Activated naive CD4-positive, alpha-beta T cell treated with anti-CD3 and anti-CD28 coated beads for 36 hours (primary cell): ENCODE results near the gene RRM1. TPM values are rescaled to one million over a fixed set of nuclear protein-coding genes. Genes with fewer than 3 reads are reported as not detected.

ENCODE experiments used
- CTCF ChIA-PET: fragments of 350-600 bp; sonication (Branson Sonifier 250); formaldehyde crosslinking; loops from one replicate; lab custom pipeline; 2021; ENCODE audit warnings: antibody characterized with exemption; lab: Charles Lee
- DNase-seq: peaks from one replicate; pipeline ENCODE4 v3.0.0-alpha.2; 2020
- H3K27ac Mint-ChIP-seq: one replicate; pipeline ENCODE4 v1.8.0; 2021; ENCODE audit warnings: mild to moderate bottlenecking, mixed read lengths
- H3K27me3 Mint-ChIP-seq: one replicate; pipeline ENCODE4 v1.8.0; 2021; ENCODE audit warnings: low read depth, mixed read lengths
- H3K36me3 Mint-ChIP-seq: one replicate; pipeline ENCODE4 v1.8.0; 2021; ENCODE audit warnings: low read depth, mixed read lengths
- H3K4me1 Mint-ChIP-seq: one replicate; pipeline ENCODE4 v1.8.0; 2021; ENCODE audit warnings: low read depth, mixed read lengths
- H3K4me3 Mint-ChIP-seq: one replicate; pipeline ENCODE4 v1.8.0; 2021; ENCODE audit warnings: mild to moderate bottlenecking, moderate library complexity, mixed read lengths
- H3K9me3 Mint-ChIP-seq: one replicate; pipeline ENCODE4 v1.8.0; 2021; ENCODE audit warnings: mixed read lengths
- intact Hi-C: fragments of 100-400 bp; cut with micrococcal nuclease; formaldehyde crosslinking; loops from one replicate; pipeline ENCODE4 v1.15.1; 2023
- total RNA-seq, 2 experiments: library from RNA; stranded (reverse); gene quantifications; one replicate each; pipeline ENCODE4 v1.2.3, GENCODE V29; 2021

RRM1 gene
- total RNA-seq, 2 experiments from 2014 or later = 296 to 311 TPM

DNA sequence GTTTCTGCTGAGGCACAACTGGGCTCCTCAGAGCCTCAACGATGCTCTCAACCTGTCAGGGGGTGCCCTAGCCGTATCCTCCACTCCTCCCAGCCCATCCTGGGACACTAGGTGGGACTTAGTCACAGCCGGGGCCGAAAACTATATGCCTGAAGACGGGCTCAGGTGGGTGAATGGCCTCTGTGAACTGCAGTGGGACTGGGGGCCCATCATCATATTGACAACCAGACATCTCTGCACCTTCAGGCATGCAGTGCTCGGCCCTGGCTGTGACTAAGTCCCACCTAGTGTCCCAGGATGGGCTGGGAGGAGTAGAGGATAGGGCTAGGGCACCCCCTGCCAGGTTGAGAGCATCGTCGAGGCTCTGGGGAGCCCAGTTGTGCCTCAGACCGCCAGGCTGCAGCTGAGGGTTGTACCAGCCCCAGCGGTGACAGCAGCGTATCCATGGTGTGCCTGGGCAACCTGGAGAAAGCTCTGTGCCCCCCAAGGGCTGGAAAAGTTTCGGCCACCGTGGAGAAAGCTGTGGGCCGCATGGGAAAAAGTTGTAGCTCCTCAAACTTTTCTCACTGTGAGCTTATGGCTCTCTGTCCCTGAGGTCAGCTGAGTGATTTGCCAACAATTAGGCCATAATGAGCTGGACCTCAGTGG lies 88.9 kb downstream of the RRM1 start:
- Mint-ChIP-seq H3K27ac (no peak overlapping the region), H3K4me1 (peaks cover 2% of the 10 kb centered on the region), H3K4me3 (no peak overlapping the region), H3K36me3 (no peaks in the 10 kb centered on the region), H3K9me3 (no peaks in the 10 kb centered on the region), H3K27me3 (peaks cover 6% of the 10 kb centered on the region)
- intact Hi-C loops = no loop called here
- DNase-seq = no peak
- CTCF ChIA-PET = interaction anchor here (1.4 to 5.2 kb wide), 3 partner anchors 19 to 355 kb away, joined by 4 to 68 read pairs (median 30); no protein-coding TSS in a partner anchor

DNA sequence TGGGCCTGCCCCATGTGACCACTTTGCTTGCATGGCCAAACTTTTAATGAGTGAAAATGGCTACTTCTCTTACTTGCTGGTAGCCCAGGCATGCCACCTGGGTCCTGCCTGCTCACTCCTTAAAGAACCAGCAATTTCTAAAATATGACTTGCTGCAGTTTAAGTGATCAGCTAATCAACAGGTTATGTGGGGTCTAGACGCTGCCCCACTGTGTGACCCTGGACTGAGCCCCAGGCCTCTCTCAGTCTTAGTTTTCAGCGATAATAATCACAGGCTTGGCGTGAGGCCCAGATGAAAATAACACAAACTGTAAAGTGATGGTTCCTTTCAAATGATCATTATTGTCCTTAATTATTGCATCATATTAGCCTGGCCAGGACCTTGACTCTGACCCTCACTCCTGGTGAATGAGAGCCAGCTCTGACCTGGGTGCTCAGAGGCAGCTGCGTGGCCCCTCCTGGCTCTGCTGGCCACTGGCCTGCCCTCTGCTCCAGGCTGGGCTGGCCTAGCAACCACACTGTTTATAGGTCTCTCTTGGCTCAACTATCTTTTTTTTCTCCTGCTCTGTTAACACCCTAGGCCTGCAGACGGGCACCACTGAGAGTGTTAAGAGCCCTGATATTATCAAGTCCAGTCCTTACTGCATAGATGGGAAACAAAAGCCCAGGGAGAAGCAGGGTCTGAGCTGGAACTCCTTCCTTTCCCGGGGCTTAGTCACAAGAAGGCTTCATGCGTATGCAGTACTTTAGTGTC lies 89.7 kb downstream of the RRM1 start:
- H3K9me3 Mint-ChIP-seq = no peaks in the 10 kb centered on the region
- H3K27me3 Mint-ChIP-seq = peaks cover 7% of the 10 kb centered on the region
- no peak overlapping the region for H3K27ac Mint-ChIP-seq
- intact Hi-C loops = no loop called here
- DNase-seq = no peak
- no peak overlapping the region for H3K4me3 Mint-ChIP-seq
- CTCF ChIA-PET = interaction anchor here (1.4 to 5.2 kb wide), 3 partner anchors 20 to 354 kb away, joined by 4 to 68 read pairs (median 30); no protein-coding TSS in a partner anchor
- peaks cover 2% of the 10 kb centered on the region for H3K4me1 Mint-ChIP-seq
- H3K36me3 Mint-ChIP-seq = no peaks in the 10 kb centered on the region

DNA sequence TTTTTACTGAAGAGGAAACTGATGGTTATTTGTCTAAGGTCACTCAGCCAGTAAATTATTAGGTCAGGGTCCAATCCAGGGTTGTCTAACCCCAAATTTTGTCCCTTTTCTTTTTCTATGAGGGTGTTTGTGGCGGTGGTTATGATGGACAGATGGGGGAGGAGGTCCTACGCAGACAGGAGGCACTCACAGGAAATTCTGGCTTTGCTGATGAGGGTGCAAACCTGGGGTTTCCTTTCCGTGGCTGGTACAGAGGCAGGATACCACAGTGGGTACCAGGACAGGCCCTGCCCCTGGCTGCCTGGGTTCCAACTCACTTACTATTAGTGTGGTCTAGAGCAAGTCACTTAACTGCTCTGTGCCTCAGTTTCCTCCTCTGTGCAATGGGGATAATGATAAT lies 91.0 kb downstream of the RRM1 start:
- Mint-ChIP-seq H3K4me3 (no peak overlapping the region), H3K27me3 (peaks cover 7% of the 10 kb centered on the region), H3K9me3 (no peaks in the 10 kb centered on the region), H3K27ac (no peak overlapping the region), H3K4me1 (peaks cover 2% of the 10 kb centered on the region), H3K36me3 (no peaks in the 10 kb centered on the region)
- intact Hi-C loops = loop anchor here (5.0 kb wide), 1 partner anchor 937 kb away; no protein-coding TSS in a partner anchor
- no peak for DNase-seq
- CTCF ChIA-PET = interaction anchor here (1.4 to 5.2 kb wide), 4 partner anchors 309 to 356 kb away, joined by 3 to 95 read pairs (median 49); partner anchors contain the start of gene OR52M1

DNA sequence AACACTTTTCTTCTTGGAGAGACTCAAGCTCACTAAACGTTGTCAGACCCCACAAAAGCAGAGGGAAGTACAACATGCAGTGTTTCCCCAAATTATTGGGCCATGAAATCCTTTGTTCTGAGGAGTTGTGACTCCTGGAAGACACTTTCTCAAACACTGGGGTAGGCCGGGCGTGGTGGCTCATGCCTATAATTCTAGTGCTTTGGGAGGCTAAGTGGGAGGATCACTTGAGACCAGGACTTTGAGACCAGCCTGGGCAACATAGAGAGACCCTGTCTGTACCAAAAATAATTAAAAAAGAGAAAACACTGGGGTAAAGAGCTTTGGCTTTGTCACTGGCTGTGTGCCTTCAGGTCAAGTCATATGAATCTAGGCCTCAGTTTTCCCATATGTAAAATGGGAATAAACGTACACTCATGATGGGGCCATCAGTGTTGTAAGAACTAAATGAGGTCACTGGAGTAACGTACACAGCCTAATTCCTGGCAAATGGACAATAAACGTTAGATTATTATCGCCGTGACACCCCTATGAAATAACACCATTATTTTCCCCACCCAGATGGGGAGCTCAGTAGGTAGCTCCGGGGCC lies 92.0 kb downstream of the RRM1 start:
- peak overlapping the region; percentile 73 for H3K4me3 Mint-ChIP-seq
- H3K4me1 Mint-ChIP-seq = peaks cover 2% of the 10 kb centered on the region
- DNase-seq = no peak
- H3K9me3 Mint-ChIP-seq = no peaks in the 10 kb centered on the region
- H3K27me3 Mint-ChIP-seq = peaks cover 9% of the 10 kb centered on the region
- intact Hi-C loops = loop anchor here (1.0 to 5.0 kb wide), 9 partner anchors 207 to 1622 kb away; partner anchors contain the start of genes OR51D1, OR52N2 and TRIM21
- no peaks in the 10 kb centered on the region for H3K36me3 Mint-ChIP-seq
- CTCF ChIA-PET = interaction anchor here (0.5 to 5.2 kb wide), 34 partner anchors 8 to 757 kb away, joined by 3 to 95 read pairs (median 4); partner anchors contain the start of genes OR51D1, OR52M1 and TRIM21
- no peak overlapping the region for H3K27ac Mint-ChIP-seq

DNA sequence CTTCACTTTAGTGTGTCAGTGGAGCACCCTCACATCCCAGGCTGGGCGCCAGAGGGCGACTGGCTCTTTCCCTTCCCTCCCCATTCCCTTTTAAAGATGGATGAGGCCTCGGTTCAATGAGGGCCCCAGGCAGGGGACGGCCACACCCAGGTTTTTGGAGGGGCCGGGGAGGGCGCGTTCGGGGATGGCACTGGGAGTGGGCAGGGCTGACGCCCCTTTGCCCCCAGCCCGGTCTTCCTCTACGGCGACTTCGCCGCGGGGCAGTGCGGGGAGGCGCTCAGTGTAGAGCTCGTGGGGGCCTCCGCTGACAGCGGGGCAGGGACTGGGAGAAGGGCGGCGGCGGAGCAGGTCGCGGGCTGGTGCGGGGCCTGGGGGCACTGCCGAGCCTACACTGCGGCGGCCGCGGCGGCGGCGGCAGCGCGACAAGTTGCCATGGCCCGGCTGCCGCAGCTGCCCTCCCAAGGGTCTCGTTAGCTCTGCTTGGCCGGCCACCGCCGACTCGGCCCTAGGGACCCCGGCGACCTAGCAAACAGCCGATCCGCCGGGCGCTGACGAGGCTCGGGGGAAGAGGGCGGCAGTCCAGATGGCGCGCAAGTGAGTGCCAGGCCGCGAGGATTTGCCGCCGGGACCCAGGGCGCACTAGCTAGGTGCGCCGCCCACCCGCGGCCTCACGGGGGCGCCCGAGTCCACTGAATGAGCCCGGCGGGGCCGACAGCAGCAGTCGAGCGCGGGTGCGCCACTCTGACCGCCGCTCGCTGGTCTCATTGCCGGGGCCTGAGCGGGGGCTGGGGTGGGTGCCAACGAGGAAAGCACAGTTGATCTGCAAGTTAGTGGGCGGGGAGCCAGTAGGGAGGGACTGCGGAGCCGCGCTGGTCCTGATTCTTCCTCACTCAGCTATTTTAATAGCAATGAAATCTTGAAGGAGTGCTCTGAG lies 92.7 kb downstream of the RRM1 start:
- Mint-ChIP-seq H3K27me3 (peaks cover 9% of the 10 kb centered on the region), H3K4me3 (peak overlapping the region; percentile 73), H3K27ac (no peak overlapping the region), H3K4me1 (peaks cover 2% of the 10 kb centered on the region), H3K9me3 (no peaks in the 10 kb centered on the region), H3K36me3 (no peaks in the 10 kb centered on the region)
- intact Hi-C loops = loop anchor here (1.0 to 5.0 kb wide), 9 partner anchors 206 to 1621 kb away; partner anchors contain the start of genes OR51D1, OR52N2 and TRIM21
- CTCF ChIA-PET = interaction anchor here (0.5 to 5.2 kb wide), 42 partner anchors 9 to 1096 kb away, joined by 3 to 95 read pairs (median 4); partner anchors contain the start of genes OR51D1, OR52M1 and TRIM21
- DNase-seq = peak; percentile 89

Other genes starting within 250 kb of the RRM1 start
- gene STIM1, start 239.1 kb upstream of the RRM1 start, total RNA-seq = 10 to 100 TPM; 62.9 to 68.5 TPM